ENCODE results near the gene VASN.

The VASN gene

GRCh38 chr16:4403133-4403949 lies 31.7 kb downstream of the VASN start:
- no peak for DNase-seq (ENCODE audit: low spot score)

DNA sequence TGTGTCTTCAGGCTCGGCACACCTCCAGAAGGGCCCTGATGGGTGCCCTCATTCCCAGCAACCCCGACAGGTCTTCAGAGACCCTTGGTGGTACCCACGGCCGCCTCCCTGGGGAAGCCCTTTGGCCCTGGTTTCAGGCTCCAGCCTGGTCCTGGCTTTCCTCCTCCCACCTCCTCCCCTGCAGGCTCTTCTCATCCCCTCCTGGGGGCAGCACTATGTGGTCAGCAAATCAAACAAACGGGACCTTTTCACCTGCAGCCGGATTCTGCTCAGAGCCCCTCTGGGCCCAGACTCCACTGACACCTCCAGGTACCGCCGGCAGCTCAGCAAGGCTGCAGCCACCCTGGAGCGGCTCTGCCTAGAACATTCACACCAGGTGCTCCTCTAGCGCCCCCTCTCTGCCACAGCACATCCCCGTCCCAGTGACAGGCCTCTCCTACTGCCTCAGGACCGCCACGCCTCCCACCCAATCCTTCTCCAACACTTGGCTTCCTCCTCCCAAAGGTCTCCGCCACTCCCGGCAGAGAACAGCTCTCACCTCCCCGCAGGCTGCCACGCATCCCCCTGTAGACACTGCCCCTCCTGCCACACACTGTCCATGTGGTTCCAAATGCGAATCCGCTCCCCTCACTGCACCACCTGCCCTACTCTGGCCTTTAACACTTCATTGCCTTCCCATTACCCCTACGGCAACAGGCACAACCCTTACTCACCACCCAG lies 32.8 kb downstream of the VASN start:
- peak; percentile 94 for DNase-seq (ENCODE audit: low spot score)

- DNase-seq (ENCODE audit: low spot score), result no peak
These were observed 33.5 kb downstream of the VASN start for GRCh38 chr16:4404967-4405696.

DNA sequence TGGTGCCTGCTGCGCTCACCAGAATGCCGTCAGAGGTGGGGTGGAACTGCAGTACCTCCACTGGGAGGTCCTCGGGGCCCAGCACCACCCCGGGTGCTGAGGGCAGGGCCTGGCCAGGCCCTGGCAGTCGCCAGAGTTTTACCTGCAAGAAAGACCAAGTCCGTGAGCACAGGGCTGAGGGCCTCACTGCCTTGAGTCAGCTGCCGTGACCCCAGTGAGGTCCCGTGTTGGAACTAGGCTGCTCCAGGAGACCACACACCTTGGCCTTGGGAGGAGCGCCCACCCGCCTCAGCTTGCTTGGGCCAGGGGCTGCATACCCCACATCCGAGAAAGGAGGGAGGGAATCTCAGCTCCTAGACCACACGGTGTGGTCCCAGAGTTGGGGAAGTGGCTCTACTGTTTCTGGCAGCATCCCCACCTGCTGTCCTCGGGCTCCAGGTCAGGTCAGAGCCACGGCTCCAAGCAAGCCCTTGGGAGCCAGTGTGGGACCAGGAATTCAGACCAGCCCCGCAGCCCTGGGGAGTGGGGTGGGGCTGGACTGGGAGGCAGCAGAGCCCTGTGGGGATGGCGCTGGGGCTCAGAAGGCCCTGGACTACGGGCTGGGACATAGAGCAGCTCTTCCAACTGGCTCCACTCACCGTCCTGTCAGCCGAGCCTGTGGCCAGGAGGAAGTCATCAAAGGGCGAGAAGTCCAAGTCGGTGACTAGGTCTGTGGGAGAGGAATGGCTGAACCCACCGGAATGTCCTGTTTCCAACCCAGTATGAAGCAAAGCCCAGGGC lies 36.1 kb downstream of the VASN start:
- no peak for DNase-seq (ENCODE audit: low spot score)

- no peak for DNase-seq (ENCODE audit: low spot score)
These were observed 36.7 kb downstream of the VASN start for GRCh38 chr16:4408323-4408690.

DNA sequence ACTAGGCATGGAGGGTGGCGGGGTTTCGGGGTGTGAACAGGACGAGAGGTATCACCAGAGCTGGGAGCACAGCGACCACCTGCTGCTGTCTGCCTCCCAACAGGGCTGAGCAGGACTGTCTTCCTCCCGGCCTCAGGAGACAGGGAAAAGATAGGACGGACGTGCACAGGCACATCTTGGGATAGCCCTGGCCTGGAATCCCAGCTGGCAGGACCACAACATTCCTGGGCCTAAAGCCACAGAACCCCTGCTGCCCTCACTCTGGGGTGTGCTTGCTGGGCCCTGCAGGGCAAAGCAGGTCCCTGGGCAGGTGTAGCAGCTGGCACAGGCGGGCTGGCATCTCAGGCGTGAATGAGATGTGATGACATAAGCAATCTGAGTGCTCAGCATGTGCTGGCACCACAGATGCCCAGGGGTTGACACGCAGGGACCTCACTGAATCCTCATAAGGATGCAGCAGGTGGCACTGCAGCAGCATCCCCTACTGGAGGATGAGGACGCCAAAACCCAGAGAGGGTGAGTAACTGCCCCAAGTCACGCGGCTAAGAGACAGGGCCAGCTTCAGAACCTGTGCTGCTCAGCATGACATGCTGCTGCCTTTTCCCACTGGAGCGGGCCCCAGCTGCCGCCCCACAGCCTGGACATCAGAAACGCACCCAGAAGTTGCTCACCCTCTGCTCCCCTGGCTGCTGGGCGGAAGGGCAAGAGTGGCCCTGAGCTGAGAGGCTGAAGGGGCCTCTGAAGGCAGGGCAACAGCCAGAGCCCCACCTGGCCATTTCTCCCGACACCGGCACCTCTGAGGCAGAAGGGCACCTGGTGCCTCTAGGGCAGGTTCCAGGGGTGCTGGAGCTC lies 37.7 kb downstream of the VASN start:
- peak; percentile 50 for DNase-seq (ENCODE audit: low spot score)

- no peak for DNase-seq (ENCODE audit: low spot score)
These were observed 38.9 kb downstream of the VASN start for GRCh38 chr16:4410335-4411075.

- DNase-seq (ENCODE audit: low spot score), result no peak
These were observed 40.0 kb downstream of the VASN start for GRCh38 chr16:4411684-4412083.

DNA sequence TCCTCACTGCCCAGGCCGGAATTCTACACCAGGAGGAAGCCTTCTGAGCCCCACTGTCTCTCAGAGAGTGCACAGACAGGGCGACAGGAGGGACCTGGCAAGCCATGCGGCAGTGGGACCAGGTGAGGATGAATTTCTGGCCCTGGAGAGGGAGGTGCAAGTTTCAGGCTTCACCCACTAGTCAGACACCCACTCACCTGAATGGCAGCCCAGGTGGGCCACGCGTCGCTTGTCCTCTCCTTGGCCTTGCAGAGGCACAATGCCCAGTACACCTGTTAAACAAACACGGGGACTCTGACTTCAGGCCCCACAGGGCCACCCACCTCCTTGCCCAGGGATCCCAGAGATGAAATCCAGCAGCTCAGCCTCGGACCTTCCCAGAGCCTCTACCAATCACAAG lies 40.5 kb downstream of the VASN start:
- no peak for DNase-seq (ENCODE audit: low spot score)

GRCh38 chr16:4412854-4413253 lies 41.2 kb downstream of the VASN start:
- no peak for DNase-seq (ENCODE audit: low spot score)

DNA sequence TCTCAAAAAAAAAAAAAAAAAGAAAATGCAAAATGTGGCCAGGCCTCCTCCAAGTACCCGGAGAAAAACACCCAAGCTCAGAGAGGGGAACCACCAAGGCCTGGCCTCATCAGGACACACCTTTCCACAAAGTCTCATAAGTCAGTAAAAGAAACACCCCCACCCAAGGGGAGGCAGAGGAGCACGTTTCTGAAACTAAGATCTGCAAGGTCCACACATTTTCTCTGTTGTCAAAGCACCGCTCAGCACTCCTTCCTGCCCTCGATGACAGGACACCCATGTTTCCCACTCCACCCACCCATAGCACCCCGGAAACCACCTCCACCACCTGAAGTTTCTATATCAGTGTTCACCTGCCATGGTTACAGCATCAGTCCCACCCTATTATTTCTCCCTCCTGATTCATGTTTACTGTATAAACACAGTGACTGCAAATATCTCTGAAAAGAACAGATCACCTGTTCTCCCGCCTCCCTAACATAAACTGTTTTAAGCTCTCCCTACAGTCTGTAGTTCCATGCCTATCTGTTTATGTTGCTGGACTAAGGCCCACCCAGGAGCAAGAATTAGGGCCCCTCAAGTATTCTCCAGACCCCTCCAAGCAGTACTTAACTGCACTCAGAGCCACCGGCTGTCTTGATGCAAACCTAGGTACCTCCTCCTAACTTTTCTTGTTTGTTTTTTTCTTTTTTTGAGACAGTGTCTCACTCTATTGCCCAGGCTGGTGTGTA lies 42.7 kb downstream of the VASN start:
- DNase-seq (ENCODE audit: low spot score), result no peak

DNA sequence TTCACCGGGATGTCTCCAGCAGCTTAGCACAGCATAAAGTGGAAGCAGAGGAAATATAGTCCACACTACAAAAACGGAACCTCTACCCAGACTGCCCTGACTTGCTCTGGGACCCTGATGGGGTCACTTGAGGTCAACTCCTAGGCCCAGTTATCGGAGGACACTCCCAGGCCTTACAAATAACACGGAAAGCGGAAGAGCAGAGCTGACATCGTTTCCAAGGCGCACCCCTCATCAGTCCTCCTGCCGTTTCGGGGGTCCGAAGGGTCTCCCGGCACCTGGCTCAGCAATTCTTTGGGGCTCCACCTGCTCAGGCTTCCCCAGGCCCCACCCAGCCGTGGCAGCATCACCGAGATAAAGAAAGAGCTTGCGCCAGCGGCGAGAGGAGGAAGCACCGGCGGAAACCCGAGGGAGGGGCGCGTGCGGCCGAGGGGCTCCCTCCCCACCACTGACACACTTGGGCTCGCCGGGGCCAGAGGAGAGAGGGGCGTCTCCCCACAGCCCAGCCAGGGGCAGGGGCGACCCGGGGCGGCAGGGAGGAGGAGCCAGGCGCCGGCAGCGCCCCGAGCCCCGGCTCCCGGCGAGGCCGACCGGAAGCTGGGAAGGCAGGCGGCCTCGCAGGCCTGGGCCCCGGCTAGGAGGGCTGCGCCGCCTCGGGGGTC lies 44.0 kb downstream of the VASN start:
- DNase-seq (ENCODE audit: low spot score), result peak; percentile 67

- DNase-seq (ENCODE audit: low spot score), result peak; percentile 99
These were observed 44.8 kb downstream of the VASN start, which contains the start of gene CORO7 for GRCh38 chr16:4416200-4417032. Gene CORO7 (minus strand): TSS chr16:4416596. CDS start chr16:4416518, 78 bp downstream.

GRCh38 chr16:4419402-4419959 lies 47.8 kb downstream of the VASN start:
- no peak for DNase-seq (ENCODE audit: low spot score)

- DNase-seq (ENCODE audit: low spot score), result no peak
These were observed 49.0 kb downstream of the VASN start for GRCh38 chr16:4420505-4421105.

DNA sequence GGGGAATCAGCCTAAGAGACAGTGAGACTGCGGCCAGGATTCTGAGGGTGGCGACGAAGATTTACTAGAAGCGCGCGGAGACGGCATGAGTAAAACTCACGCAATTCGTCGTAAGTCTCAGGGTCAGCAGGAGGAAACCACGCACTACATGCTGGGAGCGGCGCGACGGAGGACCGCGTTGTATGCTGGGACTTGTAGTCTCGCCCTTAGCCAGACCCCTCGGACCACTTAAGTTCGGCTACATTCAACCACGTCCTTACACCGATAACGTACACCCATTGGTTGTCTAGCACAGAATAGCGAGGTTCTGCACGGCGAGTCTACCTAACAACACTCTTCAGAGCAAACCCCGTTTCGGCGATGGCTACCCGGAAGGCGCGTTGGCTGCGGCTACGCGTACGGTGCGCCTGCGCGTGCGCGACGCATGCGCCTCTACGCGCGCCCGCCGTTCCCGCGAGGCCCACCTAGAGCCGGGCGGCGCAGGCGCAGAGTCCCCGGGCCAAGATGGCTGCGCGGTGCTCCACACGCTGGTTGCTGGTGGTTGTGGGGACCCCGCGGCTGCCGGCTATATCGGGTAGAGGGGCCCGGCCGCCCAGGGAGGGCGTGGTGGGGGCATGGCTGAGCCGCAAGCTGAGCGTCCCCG lies 53.9 kb downstream of the VASN start, which contains the start of gene DNAJA3:
Gene DNAJA3 (plus strand): TSS at position 491 of the 643 bp plus-strand sequence. CDS start 14 bp downstream, at position 505.
- peak; percentile 100 for DNase-seq (ENCODE audit: low spot score)
